Suppressor macrophage (primary cell): ENCODE measurements around the gene EOMES.

Source experiments
- DNase-seq, 4 experiments: peaks; one replicate each; pipeline ENCODE4 v3.0.0-alpha.2; 2020 to 2022

The EOMES gene

GRCh38 chr3:27680517-27681246 is 41.4 kb downstream of the EOMES start:
- DNase-seq: peak in 2 of 4 experiments; percentile 11 to 15

GRCh38 chr3:27679691-27680090 is 42.4 kb downstream of the EOMES start:
- DNase-seq: no peak

- DNase-seq: no peak
Observed at GRCh38 chr3:27678234-27678633, 43.9 kb downstream of the EOMES start.

GRCh38 chr3:27677565-27677964 is 44.6 kb downstream of the EOMES start:
- peak in 1 of 4 experiments; percentile 34 for DNase-seq

GRCh38 chr3:27675287-27675686 is 46.8 kb downstream of the EOMES start:
- no peak for DNase-seq

GRCh38 chr3:27673701-27674100 is 48.4 kb downstream of the EOMES start:
- peak; percentile 13 to 60 (median 48) for DNase-seq

GRCh38 chr3:27671101-27671500 is 51.0 kb downstream of the EOMES start:
- DNase-seq: no peak

- no peak for DNase-seq
Observed at GRCh38 chr3:27670619-27671018, 51.5 kb downstream of the EOMES start.

GRCh38 chr3:27669591-27669990 is 52.5 kb downstream of the EOMES start:
- DNase-seq: peak; percentile 21 to 53 (median 38)

- no peak for DNase-seq
Observed at GRCh38 chr3:27667751-27668150, 54.4 kb downstream of the EOMES start.

- peak; percentile 97 to 99 (median 98) for DNase-seq
Observed at GRCh38 chr3:27666708-27667107, 55.4 kb downstream of the EOMES start.

- DNase-seq: peak; percentile 31 to 71 (median 52)
Observed at GRCh38 chr3:27666272-27666671, 55.9 kb downstream of the EOMES start.
